GM12801 (cell line): ENCODE data around the gene JPH3.

Experiments used
- CTCF ChIP-seq: IDR thresholded peaks from one replicate; pipeline ENCODE4 v1.5.1; 2011; ENCODE audit warnings: control low read depth; ENCODE audit not compliant: insufficient read length; ENCODE audit errors: extremely low read depth

JPH3 gene

DNA sequence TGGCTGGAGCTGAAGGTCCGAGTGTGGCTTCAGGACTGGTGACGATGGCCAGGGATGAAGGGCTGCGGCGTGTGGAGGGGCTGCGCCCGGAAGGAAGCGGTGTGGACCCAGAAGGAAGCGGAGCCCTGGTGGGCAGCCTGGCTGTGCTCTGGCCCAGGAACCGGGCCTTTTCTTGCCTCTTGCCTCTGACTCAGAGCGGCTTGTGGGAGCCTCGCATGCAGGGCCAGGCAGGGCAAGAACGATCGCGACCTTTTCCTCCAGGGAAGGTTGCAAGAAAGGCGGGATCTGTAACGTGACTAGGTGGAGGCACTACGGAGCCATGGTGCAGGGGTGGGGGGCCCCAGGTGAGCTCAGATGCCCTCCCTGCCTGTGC is 78.0 kb downstream of the JPH3 start:
- no peak for TF ChIP-seq CTCF

GRCh38 chr16:87681981-87682570 is 79.8 kb downstream of the JPH3 start:
- no peak for TF ChIP-seq CTCF

GRCh38 chr16:87682852-87683399 is 80.6 kb downstream of the JPH3 start:
- no peak for TF ChIP-seq CTCF

DNA sequence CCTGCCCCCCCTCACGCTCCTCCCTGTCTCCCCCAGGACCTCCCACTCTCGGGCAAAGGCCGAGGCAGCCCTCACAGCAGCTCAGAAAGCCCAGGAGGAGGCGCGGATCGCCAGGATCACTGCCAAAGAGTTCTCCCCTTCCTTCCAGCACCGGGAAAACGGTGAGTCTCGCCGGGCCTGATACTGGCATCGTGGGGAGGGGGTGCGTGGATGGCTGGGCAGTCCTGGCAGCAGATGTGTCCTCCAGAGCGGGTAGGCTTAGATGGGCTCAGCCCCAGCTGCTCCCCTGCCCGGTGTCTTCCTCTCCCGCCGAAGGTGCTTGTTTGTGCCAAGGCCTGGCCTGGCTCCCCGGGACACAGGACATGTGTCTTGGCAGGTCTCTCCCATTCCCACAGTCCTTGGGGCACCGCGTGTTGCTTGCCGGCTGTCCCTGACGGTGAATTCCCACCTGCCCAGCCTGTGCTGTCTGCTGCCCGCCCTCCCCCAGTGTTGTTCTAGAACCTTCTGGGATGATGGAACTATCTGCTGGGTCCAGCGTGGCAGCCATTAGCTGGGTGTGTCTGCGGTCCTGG is 81.9 kb downstream of the JPH3 start:
- no peak for TF ChIP-seq CTCF

GRCh38 chr16:87684711-87685404 is 82.5 kb downstream of the JPH3 start:
- TF ChIP-seq CTCF, result no peak

DNA sequence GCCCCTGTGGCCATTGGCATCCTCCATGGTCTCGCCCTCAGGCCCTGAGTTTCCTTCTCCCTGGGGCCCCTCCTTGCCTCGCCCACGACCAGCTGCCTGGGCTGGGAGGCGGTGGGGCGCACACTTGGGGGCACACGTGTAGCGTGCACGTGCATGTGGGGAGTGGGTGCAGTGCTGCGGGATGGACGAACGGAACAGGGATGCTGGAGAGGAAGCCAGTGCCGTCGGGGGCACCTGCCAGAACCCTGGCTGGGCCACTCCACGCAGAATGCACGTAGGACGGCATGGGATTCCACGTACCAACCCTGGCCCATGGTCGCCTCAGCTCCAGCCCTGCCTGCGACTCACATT is 83.1 kb downstream of the JPH3 start:
- TF ChIP-seq CTCF, result no peak

GRCh38 chr16:87685766-87686165 is 83.5 kb downstream of the JPH3 start:
- no peak for TF ChIP-seq CTCF
